DND-41 (cell line): ENCODE data around the gene FEM1C.

Experiments used
- ATAC-seq: fragments of 200-7000 bp; cut with Tn5 transposase; 3 replicates; pipeline ENCODE4 v1.9.1; 2021; ENCODE audit warnings: low read depth; ENCODE audit not compliant: insufficient read depth
- DNase-seq: peaks from one replicate; pipeline ENCODE4 v3.0.0-alpha.2; 2020
- H2AFZ ChIP-seq: 2 replicates; pipeline ENCODE4 v1.6.0; 2012; ENCODE audit warnings: low read depth, low read length
- H3K27ac ChIP-seq: 2 replicates; pipeline ENCODE4 v1.5.1; 2012; ENCODE audit warnings: low read length, inconsistent platforms
- H3K27me3 ChIP-seq: fragments of 200-600 bp; sonication (generic); 2 replicates; pipeline ENCODE4 v1.6.0; 2012; ENCODE audit warnings: low read length, mild to moderate bottlenecking, inconsistent platforms; ENCODE audit not compliant: insufficient read depth, poor library complexity
- H3K36me3 ChIP-seq: 2 replicates; pipeline ENCODE4 v1.5.1; 2012; ENCODE audit warnings: low read length, inconsistent platforms; ENCODE audit not compliant: insufficient read depth
- H3K4me1 ChIP-seq: 2 replicates; pipeline ENCODE4 v1.5.1; 2012; ENCODE audit warnings: mild to moderate bottlenecking, low read length; ENCODE audit not compliant: insufficient read depth
- H3K4me2 ChIP-seq: 2 replicates; pipeline ENCODE4 v1.6.0; 2012; ENCODE audit warnings: mild to moderate bottlenecking, moderate library complexity, low read length, inconsistent platforms; ENCODE audit not compliant: insufficient read depth
- H3K4me3 ChIP-seq, 2 experiments: fragments of 200-600 bp in 1 of 2; shearing (Covaris generic) in 1 of 2; 2 replicates each; pipeline ENCODE4 v1.5.1; 2012 to 2016; ENCODE audit warnings: inconsistent platforms in 2 of 2, low read length in 2 of 2, mild to moderate bottlenecking in 2 of 2, low read depth in 1 of 2, moderate library complexity in 1 of 2
- H3K79me2 ChIP-seq: 2 replicates; pipeline ENCODE4 v1.6.0; 2012; ENCODE audit warnings: low read length, inconsistent platforms; ENCODE audit not compliant: insufficient read depth
- H3K9ac ChIP-seq: 2 replicates; pipeline ENCODE4 v1.6.0; 2012; ENCODE audit warnings: low read depth, mild to moderate bottlenecking, inconsistent platforms, low read length, moderate library complexity
- H3K9me3 ChIP-seq: 2 replicates; pipeline ENCODE4 v1.5.1; 2012; ENCODE audit warnings: low read length, moderate library complexity, mild to moderate bottlenecking, inconsistent platforms; ENCODE audit not compliant: insufficient read depth, severe bottlenecking
- H4K20me1 ChIP-seq: 2 replicates; pipeline ENCODE4 v1.6.0; 2012; ENCODE audit warnings: low read length; ENCODE audit not compliant: insufficient read depth
- CTCF ChIP-seq: IDR thresholded peaks from 2 replicates; pipeline ENCODE4 v1.5.1; 2012; ENCODE audit warnings: borderline replicate concordance, low read length, moderate library complexity, mild to moderate bottlenecking; ENCODE audit not compliant: poor library complexity, severe bottlenecking; ENCODE audit errors: extremely low read depth
- EZH2 ChIP-seq: IDR thresholded peaks from 3 replicates; pipeline ENCODE4 v1.6.1; 2012; ENCODE audit warnings: borderline replicate concordance, low read depth, mild to moderate bottlenecking, moderate library complexity, low read length, inconsistent platforms; ENCODE audit not compliant: severe bottlenecking

Gene FEM1C

GRCh38 chr5:115575167-115576070 is 30.8 kb upstream of the FEM1C start:
- H3K36me3 ChIP-seq: no peaks in the 10 kb centered on the region
- H3K9me3 ChIP-seq: no peaks in the 10 kb centered on the region
- TF ChIP-seq EZH2: no peak
- no peak for TF ChIP-seq CTCF
- H3K79me2 ChIP-seq: no peaks in the 10 kb centered on the region
- H3K4me2 ChIP-seq: no peak overlapping the region
- no peaks in the 10 kb centered on the region for H3K4me1 ChIP-seq
- no peak overlapping the region for H3K27ac ChIP-seq
- H4K20me1 ChIP-seq: no peaks in the 10 kb centered on the region
- DNase-seq (no peak), ATAC-seq (no peak)
- H2AFZ ChIP-seq: no peak overlapping the region
- H3K9ac ChIP-seq: no peak overlapping the region
- H3K4me3 ChIP-seq: no peak overlapping the region
- H3K27me3 ChIP-seq: peaks cover 2% of the 10 kb centered on the region

GRCh38 chr5:115573133-115573532 is 28.6 kb upstream of the FEM1C start:
- Histone ChIP-seq H3K36me3 (no peaks in the 10 kb centered on the region), H4K20me1 (no peaks in the 10 kb centered on the region), H3K27me3 (peaks cover 2% of the 10 kb centered on the region), H3K79me2 (no peaks in the 10 kb centered on the region), H3K27ac (no peak overlapping the region), H3K9me3 (no peaks in the 10 kb centered on the region), H3K4me2 (no peak overlapping the region), H3K4me3 (no peak overlapping the region), H3K4me1 (no peaks in the 10 kb centered on the region), H2AFZ (no peak overlapping the region), H3K9ac (no peak overlapping the region)
- no peak for ATAC-seq
- TF ChIP-seq EZH2: no peak
- no peak for TF ChIP-seq CTCF
- DNase-seq: no peak

- H2AFZ ChIP-seq: no peak overlapping the region
- no peak for ATAC-seq
Observed at GRCh38 chr5:115571441-115571878, 26.9 kb upstream of the FEM1C start.

More at GRCh38 chr5:115571441-115571878, 26.9 kb upstream of the FEM1C start:
- peaks cover 2% of the 10 kb centered on the region for H3K27me3 ChIP-seq
- no peaks in the 10 kb centered on the region for H3K4me1 ChIP-seq
- H3K79me2 ChIP-seq: no peaks in the 10 kb centered on the region
- no peaks in the 10 kb centered on the region for H3K36me3 ChIP-seq
- no peak overlapping the region for H3K27ac ChIP-seq
- no peak overlapping the region for H3K4me3 ChIP-seq
- no peak for TF ChIP-seq EZH2
- TF ChIP-seq CTCF: no peak
- H3K9ac ChIP-seq: no peak overlapping the region
- DNase-seq: no peak
- no peaks in the 10 kb centered on the region for H4K20me1 ChIP-seq
- no peak overlapping the region for H3K4me2 ChIP-seq
- no peaks in the 10 kb centered on the region for H3K9me3 ChIP-seq
